Mesenteric fat pad (tissue), 1 donor: ENCODE results near the gene TATDN3. TPM values are rescaled to one million over a fixed set of nuclear protein-coding genes. Genes with fewer than 3 reads are reported as not detected.
"Not testable (repeated sequence)": the region's sequence is repeated elsewhere in the genome, so short reads cannot be mapped to it uniquely, and the experiment has no call there.

Experiments
- DNase-seq: peaks from one replicate; pipeline ENCODE4 v3.0.0-alpha.2; 2020; ENCODE audit warnings: low spot score
- long read RNA-seq: library from polyadenylated mRNA; unstranded; transcript quantifications from one replicate; pipeline ENCODE4 v2.0.0, GENCODE V29; 2020
- total RNA-seq: library from RNA; stranded (reverse); fragmentation: NEBNext Ultra II Directional; extraction: Animal tissue kit (Norgen Biotek cat#: 25700); gene quantifications from one replicate; pipeline ENCODE4 v1.2.1, GENCODE V29; 2021
- donor health status: DM: yes; HTN: yes; CAD: no.

Gene TATDN3, protein sequence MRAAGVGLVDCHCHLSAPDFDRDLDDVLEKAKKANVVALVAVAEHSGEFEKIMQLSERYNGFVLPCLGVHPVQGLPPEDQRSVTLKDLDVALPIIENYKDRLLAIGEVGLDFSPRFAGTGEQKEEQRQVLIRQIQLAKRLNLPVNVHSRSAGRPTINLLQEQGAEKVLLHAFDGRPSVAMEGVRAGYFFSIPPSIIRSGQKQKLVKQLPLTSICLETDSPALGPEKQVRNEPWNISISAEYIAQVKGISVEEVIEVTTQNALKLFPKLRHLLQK
- 22.4 TPM for total RNA-seq
- long read RNA-seq, transcript TATDN3-201 (10 exons, 2,321 nt), result minor isoform, 21 of 78 reads
- long read RNA-seq, transcript TATDN3-202 (10 exons, 2,389 nt), result major isoform, 37 of 78 reads
- long read RNA-seq, partial matches to known transcripts, result 4 of 78 reads
- long read RNA-seq, other reads (novel, unspliced or antisense), result 11 of 78 reads

DNA sequence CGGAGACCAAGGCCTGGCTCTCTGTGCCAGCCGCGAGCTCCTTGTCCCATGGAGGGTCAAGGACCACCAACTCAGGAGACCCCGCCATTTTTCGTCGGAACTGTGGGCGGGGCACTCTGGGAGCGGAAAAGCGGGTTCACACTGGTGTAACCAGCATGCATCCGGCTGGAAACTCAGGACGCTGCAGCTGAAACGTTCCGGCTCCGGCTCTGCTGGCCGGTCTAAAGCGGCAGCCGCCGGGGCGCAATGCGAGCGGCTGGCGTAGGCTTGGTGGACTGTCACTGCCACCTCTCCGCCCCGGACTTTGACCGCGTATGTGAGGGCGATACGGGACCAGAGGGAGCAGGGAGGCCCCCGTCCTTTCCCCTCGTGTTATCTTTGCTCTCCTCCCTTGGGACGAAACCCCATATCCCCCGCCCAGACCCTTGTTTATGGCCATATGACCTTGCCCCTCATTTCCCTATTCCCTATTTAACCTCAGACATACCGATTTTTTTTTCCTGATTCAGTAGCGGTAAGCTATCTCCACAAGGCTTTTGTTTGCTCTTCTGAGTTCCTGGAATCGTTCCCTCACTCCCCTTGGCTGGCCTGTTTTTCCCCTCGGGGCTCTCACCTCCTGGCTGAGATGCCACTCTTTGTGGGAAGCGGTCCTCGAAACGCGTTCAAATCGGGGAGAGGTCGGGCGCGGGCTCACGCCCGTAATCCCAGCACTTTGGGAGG is at the start of gene TATDN3, which contains the start of gene NSL1:
TSS of gene TATDN3 (plus strand) at position 219 of the 720 bp plus-strand sequence. CDS start at position 247, 28 bp downstream.
TSS of gene NSL1 (minus strand) at position 102 of the 720 bp plus-strand sequence. CDS start at position 88, 14 bp downstream.
- peak; percentile 97 for DNase-seq

DNA sequence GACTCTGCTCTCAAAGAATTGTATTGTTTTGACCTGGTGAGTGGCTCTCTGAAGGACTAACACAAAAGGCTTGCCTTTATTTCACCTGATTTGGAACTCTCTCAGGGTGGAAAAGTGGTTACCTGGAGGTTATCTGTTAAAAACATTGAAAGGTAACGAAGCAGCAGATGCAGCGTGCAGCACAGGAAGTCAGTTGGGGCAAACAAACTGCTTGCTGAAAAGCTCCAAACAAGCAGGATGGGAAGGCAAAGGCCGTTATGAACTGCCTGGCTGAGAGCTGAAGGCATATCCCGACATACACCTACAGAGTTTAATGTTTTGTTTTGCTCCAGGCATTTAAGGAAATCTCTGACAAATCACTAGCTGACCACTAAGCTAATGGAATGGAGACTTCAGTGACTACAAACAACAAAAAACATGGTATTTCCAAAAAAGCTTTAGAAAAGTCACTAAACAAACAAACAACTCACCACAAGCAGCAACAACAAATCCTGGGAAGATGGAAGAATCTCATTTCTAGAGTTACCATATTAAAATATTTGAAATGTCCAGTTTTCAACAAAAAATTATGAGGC is 47.7 kb upstream of the TATDN3 start:
- no peak for DNase-seq

DNA sequence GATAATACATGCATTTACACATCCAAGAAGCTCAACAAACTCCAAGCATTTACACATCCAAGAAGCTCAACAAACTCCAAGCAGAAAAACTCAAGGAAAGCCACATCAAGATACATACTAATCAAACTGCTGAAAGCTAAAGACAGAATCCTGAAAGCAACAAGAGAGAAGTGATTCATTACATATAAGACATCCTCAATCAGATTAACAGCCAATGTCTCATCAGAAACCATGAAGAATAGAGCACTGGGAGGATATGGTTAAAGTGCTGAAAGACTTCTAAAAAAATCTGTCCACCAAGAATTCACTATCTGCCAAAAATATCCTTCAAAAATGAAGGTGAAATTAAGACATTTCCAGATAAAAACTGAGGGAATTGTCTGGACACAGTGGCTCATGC is 46.4 kb upstream of the TATDN3 start:
- no peak for DNase-seq

DNA sequence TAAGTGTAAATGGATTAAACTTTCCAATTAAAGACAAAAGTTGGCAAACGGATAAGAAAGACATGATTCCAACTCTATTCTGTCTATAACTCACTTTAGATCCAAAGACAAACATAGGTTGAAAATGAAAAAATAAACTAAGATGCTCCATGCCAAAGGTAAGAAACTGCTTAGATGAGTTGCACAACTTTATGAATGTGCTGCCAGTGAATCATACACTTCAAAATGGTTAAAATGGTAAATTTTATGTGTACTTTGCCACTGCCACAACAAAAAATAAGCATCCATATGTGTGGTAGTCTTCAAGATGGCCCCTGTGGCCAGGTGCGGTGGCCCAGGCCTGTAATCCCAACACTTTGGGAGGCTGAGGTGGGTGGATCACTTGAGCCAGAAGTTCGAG is 45.1 kb upstream of the TATDN3 start:
- no peak for DNase-seq

DNA sequence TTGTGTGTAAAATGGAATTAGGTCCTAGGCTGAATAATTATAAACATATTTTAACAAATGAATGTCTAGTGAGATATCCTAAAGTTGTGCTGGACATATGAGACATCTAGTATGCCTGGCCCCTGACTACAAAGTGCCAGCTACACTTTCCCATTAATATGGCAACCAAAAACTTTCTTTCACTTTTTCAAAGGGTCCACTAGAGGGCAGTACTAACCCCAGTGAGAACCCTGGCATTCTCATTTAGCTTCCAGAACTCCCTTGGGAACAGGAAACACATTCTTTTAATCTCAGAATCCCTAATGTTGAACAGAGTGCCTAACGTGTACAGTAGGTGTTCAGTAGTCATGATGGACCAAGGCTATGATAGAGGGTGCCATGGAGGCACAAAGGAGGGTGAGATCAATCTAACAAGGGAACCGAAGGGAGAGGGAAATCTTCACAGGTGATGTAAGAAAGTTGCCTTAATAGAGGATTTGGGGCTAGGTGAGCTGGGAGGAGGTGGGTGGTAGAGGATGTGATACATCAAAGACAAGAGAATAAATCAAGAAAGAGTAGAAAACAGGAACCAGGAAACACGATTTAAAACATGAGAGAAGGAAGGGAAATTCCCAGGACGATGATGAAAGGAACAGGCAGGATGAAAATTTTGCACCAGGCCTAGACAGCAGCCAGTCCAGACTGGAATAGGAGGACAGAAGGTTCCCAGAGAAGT is 41.7 kb upstream of the TATDN3 start:
- DNase-seq, result no peak

DNA sequence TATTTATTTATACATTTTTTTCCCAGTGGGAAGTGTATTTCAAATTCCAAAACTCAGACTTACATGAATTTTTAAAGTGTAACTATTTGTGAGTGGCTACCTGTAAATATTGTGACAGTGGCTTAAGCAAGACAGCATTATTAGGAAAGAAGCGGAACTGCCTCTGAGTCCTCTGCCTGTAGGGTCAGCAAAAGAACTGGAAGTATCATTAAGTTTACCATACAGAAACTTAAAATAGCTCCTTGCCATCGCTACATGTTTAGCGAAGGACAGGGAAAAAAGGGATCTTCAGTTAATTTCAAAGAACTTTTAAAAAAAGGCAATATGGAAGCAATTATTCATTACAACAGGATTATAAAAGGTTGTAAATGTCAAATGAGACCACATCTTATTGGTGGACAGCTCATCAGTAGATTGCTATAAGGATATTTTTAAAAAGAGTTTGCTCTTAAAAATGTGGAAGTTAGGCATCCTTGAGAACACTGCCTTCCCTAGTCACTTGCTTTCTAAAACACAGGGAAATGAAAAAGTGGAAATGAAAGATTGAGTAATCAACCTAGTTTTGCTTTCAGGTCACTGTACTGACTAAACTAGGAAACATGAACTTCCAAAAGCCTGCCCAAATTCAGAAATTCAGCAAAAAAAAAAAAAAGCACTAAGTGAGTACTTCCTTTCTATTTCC is 39.3 kb upstream of the TATDN3 start:
- no peak for DNase-seq

DNA sequence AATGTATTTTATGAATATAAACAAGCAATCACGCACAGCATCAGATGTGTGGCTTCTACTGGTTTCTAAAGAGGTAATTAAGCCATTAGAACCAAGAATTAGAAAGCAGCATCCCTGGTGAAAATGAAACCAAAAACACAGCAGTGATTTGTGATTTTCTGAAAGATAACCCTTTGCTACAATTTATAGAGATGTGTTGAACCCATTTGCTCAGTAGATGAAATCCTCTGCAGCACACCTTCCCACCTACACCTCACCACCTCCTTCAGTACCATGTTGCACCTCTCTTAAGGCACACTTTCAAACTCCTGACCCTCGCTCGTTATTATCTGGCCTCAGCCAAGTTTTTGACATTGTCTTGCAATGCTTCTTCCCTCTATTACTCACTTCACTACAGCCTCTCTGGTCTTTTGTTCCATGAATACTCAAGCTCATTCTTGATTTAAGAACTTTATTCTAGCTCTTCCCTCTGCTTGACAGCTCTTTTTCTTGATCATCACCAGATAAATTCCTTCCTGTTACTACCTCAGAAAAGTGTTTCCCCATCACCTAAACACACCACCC is 38.7 kb upstream of the TATDN3 start:
- DNase-seq, result no peak

DNA sequence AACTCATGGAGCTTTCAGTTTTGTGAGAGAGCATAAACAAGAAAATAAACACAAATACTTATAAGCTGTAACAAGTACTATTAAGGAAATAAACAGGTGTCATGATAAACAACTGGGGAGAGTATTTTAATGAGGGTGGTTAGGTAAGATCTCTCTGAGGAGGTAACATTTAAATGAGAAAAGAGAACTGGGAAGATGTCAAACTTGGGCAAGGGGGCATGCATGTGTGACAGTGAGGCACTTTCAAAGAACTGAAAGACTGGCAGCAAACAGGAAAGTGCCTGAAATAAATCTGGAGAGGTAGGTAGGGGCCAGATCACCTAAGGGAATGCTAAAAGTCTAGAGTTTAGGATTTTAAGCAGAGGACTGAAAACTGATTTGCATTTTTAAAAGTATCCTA is 37.9 kb upstream of the TATDN3 start:
- DNase-seq, result no peak

DNA sequence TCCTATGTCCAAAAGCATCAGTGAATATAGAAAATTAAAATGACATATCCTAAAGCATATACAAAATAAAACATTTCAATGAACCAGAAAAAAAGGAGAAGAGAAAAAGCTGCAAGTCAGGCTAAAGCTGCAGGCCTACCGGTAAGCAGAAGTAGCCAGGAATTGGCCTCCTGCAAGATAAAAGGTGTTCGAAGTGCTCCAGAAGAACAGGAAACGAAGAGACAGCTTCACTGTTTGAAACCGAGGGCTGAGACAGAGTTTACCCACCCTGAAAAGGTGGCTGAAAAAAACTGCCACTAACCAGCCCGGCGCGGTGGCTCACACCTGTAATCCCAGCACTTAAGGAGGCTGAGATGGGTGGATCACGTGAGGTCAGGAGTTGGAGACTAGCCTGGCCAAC is 37.5 kb upstream of the TATDN3 start:
- DNase-seq, result no peak

DNA sequence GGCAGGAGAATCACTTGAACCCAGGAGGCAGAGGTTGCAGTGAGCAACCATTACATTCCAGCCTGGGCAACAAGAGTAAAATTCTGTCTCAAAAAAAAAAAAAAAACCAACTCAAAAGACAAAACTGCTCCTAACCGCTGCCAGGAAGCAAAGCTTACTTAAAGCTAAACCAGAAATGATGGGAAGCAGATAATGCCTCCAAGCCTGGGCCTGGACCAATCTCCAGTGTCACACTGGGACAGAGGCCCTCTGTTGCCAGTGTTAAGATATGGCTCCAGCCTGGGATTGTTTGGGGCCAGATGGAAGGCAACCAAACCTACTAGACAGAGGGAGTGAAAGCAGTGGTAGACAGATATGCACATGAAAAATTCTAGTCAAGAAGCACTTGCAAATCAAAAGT is 37.0 kb upstream of the TATDN3 start:
- no peak for DNase-seq

DNA sequence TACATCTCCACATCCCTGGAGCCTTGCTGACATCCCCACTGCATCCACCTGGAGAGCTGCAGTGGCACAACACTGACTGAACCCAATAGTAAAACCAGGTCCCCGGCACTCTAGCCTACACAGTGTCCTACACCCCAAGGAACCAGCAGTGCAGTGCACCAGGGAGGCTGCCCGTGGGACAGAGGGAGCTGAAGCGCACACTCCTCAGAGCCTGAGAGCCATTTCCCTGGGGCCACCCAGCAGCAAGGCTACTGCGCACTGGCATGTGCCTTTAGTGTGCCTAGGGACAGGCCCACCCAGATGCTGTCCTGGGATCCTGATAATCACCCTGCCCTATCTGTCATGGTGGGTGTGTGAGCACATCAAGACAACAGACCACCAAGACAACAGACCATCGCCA is 32.0 kb upstream of the TATDN3 start:
- no peak for DNase-seq

DNA sequence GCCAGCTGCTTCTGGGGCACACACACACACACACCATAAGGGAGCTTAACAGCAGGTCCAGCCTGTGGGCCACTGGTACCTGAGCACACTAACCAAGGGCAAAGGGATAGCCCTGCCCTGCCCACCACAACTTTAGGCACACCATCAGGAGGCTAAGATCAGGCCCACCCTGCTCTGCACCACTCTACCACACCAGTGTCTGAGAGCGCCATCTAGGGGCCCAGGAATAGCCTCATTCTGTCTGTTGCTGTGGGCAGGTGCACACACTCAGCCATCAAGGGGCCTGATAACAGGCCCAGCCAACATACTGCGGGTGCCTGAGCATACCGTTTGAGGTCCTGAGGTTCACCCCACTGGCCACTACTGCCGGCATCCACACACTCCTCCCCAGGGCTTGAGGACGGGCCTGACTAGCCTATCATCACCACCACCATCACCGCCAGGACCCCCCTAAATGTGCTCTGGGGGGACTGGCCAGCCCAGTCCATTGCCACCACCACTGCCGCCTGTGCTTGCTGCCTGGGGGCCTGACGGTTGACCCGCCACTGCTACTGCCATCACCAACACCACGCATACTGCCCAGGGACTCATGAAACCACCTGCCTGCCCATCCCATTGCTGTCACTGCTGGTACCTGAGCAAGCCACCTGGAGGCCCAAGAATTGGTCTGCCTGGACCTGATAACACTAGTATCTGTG is 31.4 kb upstream of the TATDN3 start:
- no peak for DNase-seq

DNA sequence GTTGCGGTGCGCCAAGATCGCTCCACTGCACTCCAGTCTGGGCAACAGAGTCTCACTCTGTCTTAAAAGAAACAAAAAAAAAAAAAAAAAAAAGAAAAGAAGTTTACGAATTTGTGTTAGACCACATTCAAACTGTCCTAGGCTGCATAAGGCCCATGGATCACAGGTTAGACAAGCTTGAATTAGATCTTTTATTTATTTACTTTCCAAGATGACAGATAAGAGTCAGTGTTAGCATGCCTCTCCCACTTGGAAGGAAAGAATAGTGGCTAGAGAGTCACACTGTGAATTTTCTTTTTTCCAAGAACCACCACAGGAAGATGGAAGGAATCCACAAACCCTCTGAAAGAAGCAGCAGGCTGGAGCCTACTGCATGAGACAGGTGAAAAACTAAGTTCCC is 29.5 kb upstream of the TATDN3 start:
- no peak for DNase-seq

DNA sequence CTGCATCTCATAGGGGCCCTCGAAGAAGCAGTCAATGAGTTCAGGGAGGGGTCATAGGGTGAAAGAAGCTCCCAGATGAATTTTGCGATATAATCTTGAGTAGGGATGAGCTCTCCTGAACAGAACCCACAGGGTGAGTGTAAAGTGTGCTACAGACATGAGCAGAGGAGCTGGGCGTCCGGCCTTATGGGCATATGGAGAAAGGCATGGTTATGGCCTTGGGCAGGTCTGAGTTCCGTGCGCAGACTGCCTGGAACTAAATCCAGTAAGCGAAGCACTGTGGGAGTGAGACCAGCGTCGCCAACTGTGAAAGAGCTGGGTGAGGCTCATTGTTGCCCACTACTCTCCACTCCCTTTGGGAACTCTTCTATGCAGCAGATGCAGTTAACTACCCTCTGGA is 28.9 kb upstream of the TATDN3 start:
- no peak for DNase-seq

DNA sequence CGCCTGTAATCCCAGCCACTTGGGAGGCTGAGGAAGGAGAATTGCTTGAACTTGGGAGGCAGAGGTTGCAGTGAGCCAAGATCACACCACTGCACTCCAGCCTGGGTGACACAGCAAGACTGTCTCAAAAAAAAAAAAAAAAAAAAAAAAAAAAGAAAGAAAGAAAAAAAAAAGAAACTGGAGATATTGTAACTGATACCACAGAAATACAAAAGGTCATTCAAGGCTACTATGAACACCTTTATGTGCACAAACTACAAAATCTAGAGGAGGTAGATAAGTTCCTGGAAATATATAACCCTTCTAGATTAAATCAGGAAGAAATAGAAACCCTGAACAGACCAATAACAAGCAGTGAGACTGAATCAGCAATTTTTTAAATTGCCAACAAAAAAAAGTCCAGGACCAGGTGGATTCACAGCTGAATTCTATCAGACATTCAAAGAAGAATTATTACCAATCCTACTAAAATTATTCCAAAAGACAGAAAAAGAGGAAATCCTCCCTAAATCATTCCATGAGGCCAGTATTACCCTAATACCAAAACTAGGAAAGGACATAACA is 26.9 kb upstream of the TATDN3 start:
- DNase-seq, result not testable (repeated sequence)

DNA sequence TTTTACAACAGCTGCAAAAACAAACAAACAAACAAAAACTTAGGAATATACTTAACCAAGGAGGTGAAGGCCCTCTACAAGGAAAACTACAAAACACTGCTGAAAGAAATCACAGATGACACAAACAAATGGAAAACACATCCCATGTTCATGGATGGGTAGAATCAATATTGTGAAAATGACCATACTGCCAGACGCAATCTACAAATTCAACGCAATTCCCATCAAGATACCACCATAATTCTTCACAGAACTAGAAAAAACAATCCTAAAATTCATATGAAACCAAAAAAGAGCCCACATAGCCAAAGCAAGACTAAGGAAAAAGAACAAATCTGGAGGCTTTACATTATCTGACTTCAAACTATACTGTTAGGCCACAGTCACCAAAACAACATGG is 24.9 kb upstream of the TATDN3 start:
- DNase-seq, result not testable (repeated sequence)

DNA sequence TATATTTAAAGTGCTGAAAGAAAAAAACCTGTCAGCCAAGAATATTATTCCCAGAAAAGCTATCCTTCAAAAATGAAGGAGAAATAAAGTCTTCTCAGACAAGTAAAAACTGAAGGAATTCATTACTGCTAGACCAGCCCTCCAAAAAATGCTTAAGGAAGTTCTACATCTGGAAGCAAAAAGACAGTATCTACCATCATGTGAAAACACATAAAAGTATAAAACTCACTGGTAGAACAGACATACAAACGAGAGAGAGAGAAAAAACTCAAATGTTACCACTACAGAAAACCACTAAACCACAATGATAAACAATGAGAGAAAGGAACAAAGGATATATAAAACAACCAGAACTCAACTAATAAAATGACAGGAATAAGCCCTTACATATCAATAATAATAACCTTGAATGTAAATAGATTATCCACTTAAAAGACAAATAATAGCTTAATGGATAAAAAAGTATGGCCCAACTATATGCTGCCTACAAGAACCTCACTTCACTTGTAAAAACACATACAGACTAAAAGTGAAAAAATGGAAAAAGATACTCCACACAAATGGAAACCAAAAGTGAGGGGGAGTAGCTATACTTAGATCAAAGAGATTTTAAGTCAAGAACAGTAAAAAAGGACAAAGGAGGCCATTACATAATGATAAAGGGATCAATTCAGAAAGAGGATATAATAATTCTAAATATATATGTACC is 22.1 kb upstream of the TATDN3 start:
- no peak for DNase-seq

DNA sequence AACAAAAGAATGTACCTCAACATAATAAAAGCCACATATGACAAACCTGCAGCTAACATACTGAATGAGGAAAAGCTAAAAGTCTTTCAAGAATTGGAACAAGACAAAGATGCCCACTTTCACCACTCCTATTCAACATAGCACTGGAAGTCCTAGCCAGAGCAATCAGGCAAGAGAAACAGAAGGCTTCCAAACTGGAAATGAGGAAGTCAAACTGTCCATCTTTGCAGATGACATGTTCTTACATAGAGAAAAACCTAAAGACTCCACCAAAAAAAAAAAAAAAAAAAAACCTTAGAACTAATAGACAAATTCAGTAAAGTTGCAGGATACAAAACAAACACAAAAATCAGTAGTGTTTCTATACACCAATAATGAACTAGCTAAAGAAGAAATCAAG is 20.4 kb upstream of the TATDN3 start:
- no peak for DNase-seq

DNA sequence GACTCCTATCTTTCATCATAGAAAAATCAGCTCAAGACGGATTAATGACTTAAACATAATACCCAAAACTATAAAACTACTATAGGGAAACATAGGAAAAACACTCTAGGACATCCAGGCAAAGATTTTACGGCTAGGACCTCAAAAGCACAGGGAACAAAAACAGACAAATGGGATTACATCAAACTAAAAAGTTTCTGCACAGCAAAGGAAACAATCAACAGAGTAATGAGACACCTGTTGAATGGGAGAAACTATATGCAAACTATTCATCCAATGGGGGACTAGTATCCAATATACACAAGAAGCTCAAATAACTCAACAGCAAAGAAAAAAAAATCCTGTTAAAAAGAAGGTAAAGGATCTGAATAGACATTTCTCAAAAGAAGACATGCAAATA is 18.7 kb upstream of the TATDN3 start:
- DNase-seq, result no peak
